B cell (primary cell): Measurements from ENCODE around the gene CTSK. TPM values are rescaled to one million over a fixed set of nuclear protein-coding genes. Genes with fewer than 3 reads are reported as not detected.
"Not testable (repeated sequence)": the region's sequence is repeated elsewhere in the genome, so short reads cannot be mapped to it uniquely, and the experiment has no call there.

Experiments used
- ATAC-seq: fragments of 200-7000 bp; cut with Tn5 transposase; one replicate; pipeline ENCODE4 v1.10.0; 2021; ENCODE audit warnings: low read depth, mild to moderate bottlenecking, moderate number of reproducible peaks, moderate library complexity
- CTCF ChIA-PET: fragments of 350-600 bp; sonication (Branson Sonifier 250); formaldehyde crosslinking; loops from one replicate; lab custom pipeline; 2021; ENCODE audit warnings: antibody characterized with exemption, inconsistent platforms; lab: Charles Lee
- POLR2A ChIA-PET: fragments of 350-600 bp; sonication (Branson Sonifier 250); formaldehyde crosslinking; loops from one replicate; lab custom pipeline; 2021; ENCODE audit warnings: antibody characterized with exemption; lab: Charles Lee
- DNase-seq: peaks from one replicate; pipeline ENCODE4 v3.0.0; 2013
- H2AFZ ChIP-seq: 2 replicates; pipeline ENCODE4 v1.6.1; 2012; ENCODE audit warnings: mild to moderate bottlenecking, low read depth, low read length; ENCODE audit not compliant: insufficient read depth, poor library complexity, severe bottlenecking
- H3K27ac ChIP-seq, 2 donors: 1 replicate in 1 of 2; 2 replicates in 1 of 2; pipeline ENCODE4 v1.5.1; 2012 to 2013; ENCODE audit warnings: low read length in 2 of 2, mild to moderate bottlenecking in 2 of 2, moderate library complexity in 1 of 2
- H3K27me3 ChIP-seq, 4 experiments: fragments of 200-600 bp in 1 of 4; sonication (generic) in 1 of 4; replicated peaks in 1 of 4; 1 replicate in 2 of 4; 2 replicates in 2 of 4; pipeline versions ENCODE4 v1.6.1 to v1.7.0; 2013 to 2016; ENCODE audit warnings: low read length in 3 of 4, mild to moderate bottlenecking in 2 of 4, mixed read lengths in 1 of 4, moderate library complexity in 1 of 4; ENCODE audit not compliant: insufficient read depth in 4 of 4, control insufficient read depth in 3 of 4; ENCODE audit errors: control extremely low read depth in 1 of 4
- H3K36me3 ChIP-seq, 2 experiments: replicated peaks in 1 of 2; 1 replicate in 1 of 2; 2 replicates in 1 of 2; pipeline versions ENCODE4 v1.6.1 to v1.7.1; 2013; ENCODE audit warnings: low read length in 1 of 2; ENCODE audit not compliant: insufficient read depth in 2 of 2, control insufficient read depth in 1 of 2; ENCODE audit errors: control extremely low read depth in 1 of 2, extremely low read depth in 1 of 2
- H3K4me1 ChIP-seq, 2 donors: fragments of 200-600 bp in 1 of 2; sonication (generic) in 1 of 2; 1 replicate in 1 of 2; 2 replicates in 1 of 2; pipeline versions ENCODE4 v1.5.1 to v1.6.1; 2013 to 2017; ENCODE audit warnings: low read length in 2 of 2; ENCODE audit not compliant: control insufficient read depth in 2 of 2, insufficient read depth in 2 of 2
- H3K4me2 ChIP-seq: replicated peaks from 2 replicates; pipeline ENCODE3; 2012; ENCODE audit warnings: mild to moderate bottlenecking, low read depth, low read length; ENCODE audit not compliant: poor library complexity, severe bottlenecking
- H3K4me3 ChIP-seq, 5 experiments: fragments of 200-600 bp in 1 of 5; sonication (generic) in 1 of 5; 1 replicate in 3 of 5; 2 replicates in 2 of 5; pipeline versions ENCODE4 v1.5.1 to v1.7.0; 2011 to 2016; ENCODE audit warnings: low read length in 4 of 5, mild to moderate bottlenecking in 4 of 5, low read depth in 2 of 5, control low read depth in 1 of 5, moderate library complexity in 1 of 5; ENCODE audit not compliant: insufficient read depth in 1 of 5; ENCODE audit errors: control extremely low read depth in 1 of 5, extremely low read depth in 1 of 5
- H3K79me2 ChIP-seq: fragments of 200-600 bp; sonication (generic); one replicate; pipeline ENCODE4 v1.6.0; 2016; ENCODE audit warnings: low read length; ENCODE audit not compliant: control insufficient read depth, insufficient read depth
- H3K9ac ChIP-seq: fragments of 200-600 bp; sonication (generic); 2 replicates; pipeline ENCODE4 v1.6.1; 2017; ENCODE audit warnings: mild to moderate bottlenecking, low read length, moderate library complexity
- H3K9me3 ChIP-seq, 3 donors: one replicate each; pipeline versions ENCODE4 v1.6.1 to v1.7.1; 2013; ENCODE audit warnings: low read length in 2 of 3; ENCODE audit not compliant: control insufficient read depth in 2 of 3, insufficient read depth in 1 of 3; ENCODE audit errors: control extremely low read depth in 1 of 3
- H4K20me1 ChIP-seq: 2 replicates; pipeline ENCODE4 v1.6.0; 2012; ENCODE audit warnings: mild to moderate bottlenecking, low read length; ENCODE audit not compliant: insufficient read depth, control insufficient read depth, poor library complexity, severe bottlenecking
- H3K27ac Mint-ChIP-seq: one replicate; pipeline ENCODE4 v1.8.0; 2021; ENCODE audit warnings: mixed read lengths
- H3K27me3 Mint-ChIP-seq: one replicate; pipeline ENCODE4 v1.8.0; 2021; ENCODE audit warnings: mixed read lengths
- H3K4me1 Mint-ChIP-seq: one replicate; pipeline ENCODE4 v1.8.0; 2021; ENCODE audit warnings: mixed read lengths
- H3K4me3 Mint-ChIP-seq: one replicate; pipeline ENCODE4 v1.8.0; 2021; ENCODE audit warnings: mixed read lengths
- H3K9me3 Mint-ChIP-seq: one replicate; pipeline ENCODE4 v1.8.0; 2022; ENCODE audit warnings: mixed read lengths; ENCODE audit not compliant: insufficient read depth
- EZH2 ChIP-seq: IDR thresholded peaks from 2 replicates; pipeline ENCODE4 v1.6.1; 2012; ENCODE audit warnings: borderline replicate concordance, low read depth, mild to moderate bottlenecking, moderate library complexity, low read length; ENCODE audit not compliant: insufficient read depth, poor library complexity, severe bottlenecking
- WGBS: methylation state at CpG from one replicate; pipeline ENCODE4 v1.1.5; 2013; ENCODE audit warnings: missing lambda C conversion rate; ENCODE audit not compliant: insufficient coverage; 5-methylcytosine and 5-hydroxymethylcytosine counted together
- intact Hi-C: fragments of 100-400 bp; cut with micrococcal nuclease; formaldehyde crosslinking; loops from one replicate; pipeline ENCODE4 v1.10.0; 2022
- polyA plus RNA-seq: library from polyadenylated mRNA; depleted of rRNA; stranded (reverse); fragments of >200 nt; gene quantifications from 2 replicates; pipeline ENCODE4 v1.2.3, GENCODE V29; 2012
- total RNA-seq, 2 donors: library from RNA; stranded (reverse); fragments of 120-200 nt in 1 of 2; gene quantifications; 1 replicate in 1 of 2; 2 replicates in 1 of 2; pipeline versions ENCODE4 v1.2.3 to v1.2.4, GENCODE V29; 2013 to 2022
- TF ChIP-seq, protein P1 (sequence below): fragments of 200-600 bp; IDR thresholded peaks from one replicate; pipeline ENCODE4 v1.8.0; 2022; ENCODE audit warnings: antibody characterized with exemption, mild to moderate bottlenecking

Gene CTSK
- total and polyA plus RNA-seq, 2 donors (not counting 1 experiment from before 2014, with no cell fraction given) = 5.3 to 6.0 TPM

DNA sequence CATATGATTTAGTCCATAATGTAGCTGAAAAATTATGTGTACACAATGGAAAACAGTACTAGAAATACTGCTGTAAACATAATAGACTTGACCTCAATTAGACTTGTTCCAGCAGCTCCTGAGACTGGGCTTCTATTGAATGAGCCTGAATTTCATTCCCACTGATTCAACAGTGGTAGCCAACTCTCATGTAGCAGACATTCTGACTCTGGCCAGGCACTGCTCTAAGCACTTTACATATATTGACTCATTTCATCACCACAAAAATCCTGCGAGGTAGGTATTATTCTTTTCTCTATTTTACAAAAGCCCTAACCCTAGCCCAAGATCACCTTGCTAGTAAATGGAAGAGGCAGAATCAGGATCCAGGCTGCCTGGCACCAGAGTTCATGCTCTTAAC is 29.7 kb downstream of the CTSK start:
- Histone ChIP-seq H3K36me3 (no peaks in the 10 kb centered on the region), H3K4me1 (no peaks in the 10 kb centered on the region), H3K4me3 (no peak overlapping the region), H4K20me1 (no peaks in the 10 kb centered on the region), H3K4me2 (no peak overlapping the region), H3K27me3 (no peaks in the 10 kb centered on the region), H3K79me2 (no peaks in the 10 kb centered on the region), H3K27ac (no peak overlapping the region), H2AFZ (no peak overlapping the region), H3K9ac (no peak overlapping the region), H3K9me3 (no peaks in the 10 kb centered on the region)
- no CpG with 5 or more reads among the region's 1 CpG for WGBS
- CTCF ChIA-PET = no interaction called here
- Mint-ChIP-seq H3K4me3 (no peak overlapping the region), H3K9me3 (no peaks in the 10 kb centered on the region), H3K4me1 (peaks cover 5% of the 10 kb centered on the region), H3K27ac (no peak overlapping the region), H3K27me3 (no peaks in the 10 kb centered on the region)
- intact Hi-C loops = no loop called here
- DNase-seq = no peak
- no peak for ATAC-seq
- TF ChIP-seq EZH2 = no peak
- TF ChIP-seq, protein P1, sequence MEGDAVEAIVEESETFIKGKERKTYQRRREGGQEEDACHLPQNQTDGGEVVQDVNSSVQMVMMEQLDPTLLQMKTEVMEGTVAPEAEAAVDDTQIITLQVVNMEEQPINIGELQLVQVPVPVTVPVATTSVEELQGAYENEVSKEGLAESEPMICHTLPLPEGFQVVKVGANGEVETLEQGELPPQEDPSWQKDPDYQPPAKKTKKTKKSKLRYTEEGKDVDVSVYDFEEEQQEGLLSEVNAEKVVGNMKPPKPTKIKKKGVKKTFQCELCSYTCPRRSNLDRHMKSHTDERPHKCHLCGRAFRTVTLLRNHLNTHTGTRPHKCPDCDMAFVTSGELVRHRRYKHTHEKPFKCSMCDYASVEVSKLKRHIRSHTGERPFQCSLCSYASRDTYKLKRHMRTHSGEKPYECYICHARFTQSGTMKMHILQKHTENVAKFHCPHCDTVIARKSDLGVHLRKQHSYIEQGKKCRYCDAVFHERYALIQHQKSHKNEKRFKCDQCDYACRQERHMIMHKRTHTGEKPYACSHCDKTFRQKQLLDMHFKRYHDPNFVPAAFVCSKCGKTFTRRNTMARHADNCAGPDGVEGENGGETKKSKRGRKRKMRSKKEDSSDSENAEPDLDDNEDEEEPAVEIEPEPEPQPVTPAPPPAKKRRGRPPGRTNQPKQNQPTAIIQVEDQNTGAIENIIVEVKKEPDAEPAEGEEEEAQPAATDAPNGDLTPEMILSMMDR = no peak
- POLR2A ChIA-PET = interaction anchor here (0.7 kb wide), 1 partner anchor 9 kb away, joined by 8 read pairs; no protein-coding TSS in a partner anchor

DNA sequence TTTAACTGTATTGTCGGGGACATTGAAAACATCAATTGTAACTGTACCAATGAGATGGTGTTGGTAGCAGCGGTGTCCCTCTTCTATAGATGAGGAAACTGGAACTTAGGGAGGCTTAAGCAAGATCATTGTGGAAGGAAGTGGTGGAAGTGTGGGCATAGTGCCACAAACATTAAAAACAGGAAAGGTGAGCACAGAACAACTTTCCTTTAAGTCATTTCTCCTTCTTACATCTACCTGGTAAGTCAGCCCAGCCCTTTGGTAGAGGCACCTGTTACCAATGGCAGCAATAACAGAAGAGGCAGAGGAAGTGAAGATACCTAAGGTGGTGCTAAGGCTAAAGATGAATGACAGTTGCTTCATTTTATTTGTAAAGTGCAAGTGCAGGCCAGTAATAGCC is 30.5 kb downstream of the CTSK start:
- H3K9me3 Mint-ChIP-seq = no peaks in the 10 kb centered on the region
- TF ChIP-seq EZH2 = no peak
- TF ChIP-seq, protein P1 = no peak
- no peak overlapping the region for H3K9ac ChIP-seq
- no peak overlapping the region for H3K4me2 ChIP-seq
- no peak overlapping the region for H3K27ac ChIP-seq
- ATAC-seq (no peak), DNase-seq (no peak)
- no peaks in the 10 kb centered on the region for H3K79me2 ChIP-seq
- H3K27ac Mint-ChIP-seq = no peak overlapping the region
- intact Hi-C loops = no loop called here
- H3K4me1 Mint-ChIP-seq = peaks cover 5% of the 10 kb centered on the region
- H2AFZ ChIP-seq = no peak overlapping the region
- H3K4me3 Mint-ChIP-seq = no peak overlapping the region
- WGBS = 100% methylated on average over 1 of the region's 2 CpGs
- H3K27me3 Mint-ChIP-seq = no peaks in the 10 kb centered on the region
- H3K27me3 ChIP-seq = no peaks in the 10 kb centered on the region
- POLR2A ChIA-PET = no interaction called here
- CTCF ChIA-PET = no interaction called here
- H3K36me3 ChIP-seq = no peaks in the 10 kb centered on the region
- H3K9me3 ChIP-seq = no peaks in the 10 kb centered on the region
- no peaks in the 10 kb centered on the region for H4K20me1 ChIP-seq
- H3K4me3 ChIP-seq = no peak overlapping the region
- no peaks in the 10 kb centered on the region for H3K4me1 ChIP-seq

DNA sequence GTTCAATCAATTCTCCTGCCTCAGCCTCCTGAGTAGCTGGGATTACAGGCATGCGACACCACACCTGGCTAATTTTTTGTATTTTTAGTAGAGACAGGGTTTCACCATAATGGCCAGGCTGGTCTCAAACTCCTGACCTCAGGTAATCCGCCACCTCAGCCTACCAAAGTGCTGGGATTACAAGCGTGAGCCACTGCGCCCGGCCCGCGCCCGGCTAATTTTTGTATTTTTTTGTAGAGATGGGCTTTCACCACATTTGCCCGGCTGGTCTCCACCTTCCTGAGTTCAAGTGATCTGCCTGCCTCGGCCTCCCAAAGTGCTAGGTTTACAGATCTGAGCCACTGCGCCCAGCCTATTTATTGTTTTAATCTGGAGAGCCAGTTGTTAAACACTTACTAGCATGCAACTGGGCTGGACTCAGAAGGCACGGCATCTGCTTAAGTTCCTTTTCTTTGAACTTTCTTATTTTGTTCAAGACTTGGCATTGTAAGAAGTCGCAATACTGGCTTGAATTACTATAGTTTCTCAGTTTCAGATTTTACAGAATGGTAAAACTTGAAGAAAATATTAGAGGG is 32.0 kb downstream of the CTSK start:
- CTCF ChIA-PET = interaction anchor here (0.7 kb wide), 1 partner anchor 407 kb away, joined by 3 read pairs; no protein-coding TSS in a partner anchor
- POLR2A ChIA-PET = not testable (repeated sequence)

More for the DNA sequence above, 32.0 kb downstream of the CTSK start:
- H3K4me3 ChIP-seq, H3K27ac ChIP-seq, H4K20me1 ChIP-seq, H3K9ac ChIP-seq, H3K4me3 Mint-ChIP-seq, H3K4me1 ChIP-seq, H3K9me3 Mint-ChIP-seq, H3K36me3 ChIP-seq, ATAC-seq, H3K27me3 Mint-ChIP-seq, DNase-seq, intact Hi-C loops, H3K79me2 ChIP-seq, H2AFZ ChIP-seq, H3K27ac Mint-ChIP-seq, H3K4me2 ChIP-seq, H3K27me3 ChIP-seq, H3K9me3 ChIP-seq: not testable (repeated sequence)
- peaks cover 10% of the 10 kb centered on the region for H3K4me1 Mint-ChIP-seq
- WGBS = 97% methylated on average over 12 of the region's 13 CpGs
